CD4-positive, alpha-beta T cell treated with Interleukin-4 for 4 hours (primary cell): Measurements from ENCODE around the gene EXOC7.

Experiments used
- DNase-seq: peaks from one replicate; pipeline ENCODE4 v3.0.0-alpha.2; 2020

The EXOC7 gene

GRCh38 chr17:76036497-76037261, 66.9 kb downstream of the EXOC7 start:
- DNase-seq: no peak

GRCh38 chr17:76034428-76035350, 68.9 kb downstream of the EXOC7 start:
- DNase-seq: no peak

GRCh38 chr17:76033139-76033538, 70.4 kb downstream of the EXOC7 start:
- DNase-seq: no peak

- no peak for DNase-seq
Observed at GRCh38 chr17:76032780-76033108, 70.8 kb downstream of the EXOC7 start.

GRCh38 chr17:76032073-76032779, 71.4 kb downstream of the EXOC7 start:
- DNase-seq: no peak
